DND-41 (cell line): ENCODE results near the gene MDH1B.

Experiments
- ATAC-seq: fragments of 200-7000 bp; cut with Tn5 transposase; 3 replicates; pipeline ENCODE4 v1.9.1; 2021; ENCODE audit warnings: low read depth; ENCODE audit not compliant: insufficient read depth
- DNase-seq: peaks from one replicate; pipeline ENCODE4 v3.0.0-alpha.2; 2020
- H2AFZ ChIP-seq: 2 replicates; pipeline ENCODE4 v1.6.0; 2012; ENCODE audit warnings: low read depth, low read length
- H3K27ac ChIP-seq: 2 replicates; pipeline ENCODE4 v1.5.1; 2012; ENCODE audit warnings: low read length, inconsistent platforms
- H3K27me3 ChIP-seq: fragments of 200-600 bp; sonication (generic); 2 replicates; pipeline ENCODE4 v1.6.0; 2012; ENCODE audit warnings: low read length, mild to moderate bottlenecking, inconsistent platforms; ENCODE audit not compliant: insufficient read depth, poor library complexity
- H3K36me3 ChIP-seq: 2 replicates; pipeline ENCODE4 v1.5.1; 2012; ENCODE audit warnings: low read length, inconsistent platforms; ENCODE audit not compliant: insufficient read depth
- H3K4me1 ChIP-seq: 2 replicates; pipeline ENCODE4 v1.5.1; 2012; ENCODE audit warnings: mild to moderate bottlenecking, low read length; ENCODE audit not compliant: insufficient read depth
- H3K4me2 ChIP-seq: 2 replicates; pipeline ENCODE4 v1.6.0; 2012; ENCODE audit warnings: mild to moderate bottlenecking, moderate library complexity, low read length, inconsistent platforms; ENCODE audit not compliant: insufficient read depth
- H3K4me3 ChIP-seq, 2 experiments: fragments of 200-600 bp in 1 of 2; shearing (Covaris generic) in 1 of 2; 2 replicates each; pipeline ENCODE4 v1.5.1; 2012 to 2016; ENCODE audit warnings: inconsistent platforms in 2 of 2, low read length in 2 of 2, mild to moderate bottlenecking in 2 of 2, low read depth in 1 of 2, moderate library complexity in 1 of 2
- H3K79me2 ChIP-seq: 2 replicates; pipeline ENCODE4 v1.6.0; 2012; ENCODE audit warnings: low read length, inconsistent platforms; ENCODE audit not compliant: insufficient read depth
- H3K9ac ChIP-seq: 2 replicates; pipeline ENCODE4 v1.6.0; 2012; ENCODE audit warnings: low read depth, mild to moderate bottlenecking, inconsistent platforms, low read length, moderate library complexity
- H3K9me3 ChIP-seq: 2 replicates; pipeline ENCODE4 v1.5.1; 2012; ENCODE audit warnings: low read length, moderate library complexity, mild to moderate bottlenecking, inconsistent platforms; ENCODE audit not compliant: insufficient read depth, severe bottlenecking
- H4K20me1 ChIP-seq: 2 replicates; pipeline ENCODE4 v1.6.0; 2012; ENCODE audit warnings: low read length; ENCODE audit not compliant: insufficient read depth
- CTCF ChIP-seq: IDR thresholded peaks from 2 replicates; pipeline ENCODE4 v1.5.1; 2012; ENCODE audit warnings: borderline replicate concordance, low read length, moderate library complexity, mild to moderate bottlenecking; ENCODE audit not compliant: poor library complexity, severe bottlenecking; ENCODE audit errors: extremely low read depth
- EZH2 ChIP-seq: IDR thresholded peaks from 3 replicates; pipeline ENCODE4 v1.6.1; 2012; ENCODE audit warnings: borderline replicate concordance, low read depth, mild to moderate bottlenecking, moderate library complexity, low read length, inconsistent platforms; ENCODE audit not compliant: severe bottlenecking

Gene MDH1B

GRCh38 chr2:206801418-206802189, 36.5 kb upstream of the MDH1B start:
- Histone ChIP-seq H3K4me2 (no peak overlapping the region), H3K27ac (no peak overlapping the region), H3K9ac (no peak overlapping the region), H3K27me3 (no peaks in the 10 kb centered on the region), H2AFZ (no peak overlapping the region), H4K20me1 (no peaks in the 10 kb centered on the region), H3K4me3 (no peak overlapping the region), H3K79me2 (no peaks in the 10 kb centered on the region), H3K4me1 (no peaks in the 10 kb centered on the region), H3K9me3 (no peaks in the 10 kb centered on the region), H3K36me3 (no peaks in the 10 kb centered on the region)
- TF ChIP-seq CTCF (no peak), EZH2 (no peak)
- ATAC-seq (no peak), DNase-seq (no peak)

GRCh38 chr2:206800506-206801417, 35.6 kb upstream of the MDH1B start:
- TF ChIP-seq EZH2 (no peak), CTCF (peak; percentile 68)
- H2AFZ ChIP-seq: no peak overlapping the region

GRCh38 chr2:206799083-206799482, 34.0 kb upstream of the MDH1B start:
- Histone ChIP-seq H3K4me1 (no peaks in the 10 kb centered on the region), H3K79me2 (no peaks in the 10 kb centered on the region), H3K9ac (no peak overlapping the region), H3K4me3 (no peak overlapping the region), H4K20me1 (no peaks in the 10 kb centered on the region), H3K9me3 (no peaks in the 10 kb centered on the region), H3K36me3 (peaks cover 12% of the 10 kb centered on the region; the same call in 1 of the 2 replicates), H2AFZ (no peak overlapping the region), H3K27ac (no peak overlapping the region), H3K4me2 (no peak overlapping the region), H3K27me3 (no peaks in the 10 kb centered on the region)
- DNase-seq (no peak), ATAC-seq (no peak)
- TF ChIP-seq CTCF (no peak), EZH2 (no peak)

More at GRCh38 chr2:206800506-206801417, 35.6 kb upstream of the MDH1B start:
- Histone ChIP-seq H4K20me1 (no peaks in the 10 kb centered on the region), H3K36me3 (peaks cover under 1% of the 10 kb centered on the region; the same call in 1 of the 2 replicates), H3K4me3 (no peak overlapping the region), H3K9me3 (no peaks in the 10 kb centered on the region), H3K79me2 (no peaks in the 10 kb centered on the region), H3K4me1 (no peaks in the 10 kb centered on the region), H3K9ac (no peak overlapping the region), H3K4me2 (no peak overlapping the region), H3K27me3 (no peaks in the 10 kb centered on the region), H3K27ac (no peak overlapping the region)
- ATAC-seq: peak; percentile 60; the same call in 1 of the 3 replicates
- peak; percentile 28 for DNase-seq
